GM12878 (cell line): ENCODE data around the gene ITGA8. TPM values are rescaled to one million over a fixed set of nuclear protein-coding genes. Genes with fewer than 3 reads are reported as not detected.

Experiments
- ATAC-seq: fragments of 200-7000 bp; cut with Tn5 transposase; 3 replicates; pipeline ENCODE4 v1.9.1; 2020; ENCODE audit warnings: mild to moderate bottlenecking, moderate library complexity
- BruUV-seq: library from RNA; stranded (reverse); fragments of 400-500 nt; replicated peaks from 2 replicates; lab custom pipeline; 2021; lab: Mats Ljungman, UMichigan
- CTCF ChIA-PET: fragments of 300-600 bp; sonication (Branson Sonifier 250); formaldehyde crosslinking; extraction: SDS; loops from one replicate; lab custom pipeline; 2021; ENCODE audit warnings: inconsistent platforms; lab: Yijun Ruan, JAX
- POLR2A ChIA-PET: fragments of 350-600 bp; formaldehyde crosslinking; extraction: SDS; loops from one replicate; lab custom pipeline; 2021; ENCODE audit warnings: inconsistent platforms; lab: Charles Lee
- RAD21 ChIA-PET: fragments of 300-600 bp; sonication (Branson Sonifier 250); formaldehyde crosslinking; loops from one replicate; lab custom pipeline; 2023; ENCODE audit warnings: antibody characterized with exemption; ENCODE audit not compliant: unreplicated experiment; lab: Charles Lee
- SMC1A ChIA-PET: fragments of 300-600 bp; sonication (Branson Sonifier 250); formaldehyde crosslinking; loops from one replicate; lab custom pipeline; 2023; ENCODE audit not compliant: unreplicated experiment, uncharacterized antibody; lab: Charles Lee
- DNase-seq: peaks from one replicate; pipeline ENCODE4 v3.0.0-alpha.2; 2011; ENCODE audit warnings: low read depth, low spot score
- FAIRE-seq: peaks from 3 replicates; lab custom pipeline; 2011; peaks lifted over from hg19 to GRCh38; lab: Jason Lieb, UNC
- H2AFZ ChIP-seq: 2 replicates; pipeline ENCODE4 v1.6.0; 2011; ENCODE audit warnings: low read depth, low read length, control low read depth; ENCODE audit not compliant: control insufficient read depth
- H3K27ac ChIP-seq: 2 replicates; pipeline ENCODE4 v1.5.1; 2011; ENCODE audit warnings: control low read depth; ENCODE audit not compliant: control insufficient read depth, insufficient read depth
- H3K27me3 ChIP-seq, 2 experiments: replicated peaks in 1 of 2; 2 replicates each; pipeline versions ENCODE4 v1.6.0 to v1.6.1; 2011; ENCODE audit warnings: low read length in 1 of 2; ENCODE audit not compliant: control insufficient read depth in 2 of 2, insufficient read depth in 2 of 2
- H3K36me3 ChIP-seq, 2 experiments: 2 replicates each; pipeline ENCODE4 v1.5.1; 2011; ENCODE audit warnings: low read length in 1 of 2; ENCODE audit not compliant: control insufficient read depth in 2 of 2, insufficient read depth in 2 of 2
- H3K4me1 ChIP-seq: 2 replicates; pipeline ENCODE4 v1.6.1; 2011; ENCODE audit warnings: mild to moderate bottlenecking, low read length, moderate library complexity, mixed read lengths; ENCODE audit not compliant: control insufficient read depth, insufficient read depth
- H3K4me2 ChIP-seq: 2 replicates; pipeline ENCODE4 v1.6.0; 2011; ENCODE audit warnings: control low read depth; ENCODE audit not compliant: control insufficient read depth, insufficient read depth
- H3K4me3 ChIP-seq: fragments of 200-600 bp; sonication (generic); 2 replicates; pipeline ENCODE4 v1.5.1; 2016
- H3K79me2 ChIP-seq: 2 replicates; pipeline ENCODE4 v1.6.0; 2011; ENCODE audit warnings: low read length; ENCODE audit not compliant: control insufficient read depth, insufficient read depth
- H3K9ac ChIP-seq: 2 replicates; pipeline ENCODE4 v1.8.0; 2011; ENCODE audit warnings: low read length, control low read depth, mixed read lengths; ENCODE audit not compliant: control insufficient read depth, insufficient read depth
- H3K9me3 ChIP-seq: replicated peaks from 3 replicates; pipeline ENCODE4 v1.5.1; 2011; ENCODE audit warnings: mild to moderate bottlenecking, low read length; ENCODE audit not compliant: control insufficient read depth, insufficient read depth
- H4K20me1 ChIP-seq: 2 replicates; pipeline ENCODE4 v1.6.0; 2011; ENCODE audit not compliant: control insufficient read depth, insufficient read depth
- ATF3 ChIP-seq: IDR thresholded peaks from 2 replicates; pipeline ENCODE4 v1.6.1; 2011; ENCODE audit warnings: low read depth, mild to moderate bottlenecking, low read length, moderate library complexity, borderline replicate concordance; ENCODE audit errors: extremely low read depth
- ETV6 ChIP-seq, 2 experiments: fragments of 450-650 bp in 1 of 2; IDR thresholded peaks in 1 of 2; conservative IDR thresholded peaks in 1 of 2; 2 replicates each; pipeline ENCODE4 v1.6.1; 2014; ENCODE audit warnings: antibody characterized with exemption in 1 of 2, borderline replicate concordance in 1 of 2, low read depth in 1 of 2, mild to moderate bottlenecking in 1 of 2, moderate library complexity in 1 of 2
- HDGF ChIP-seq: fragments of 450-650 bp; IDR thresholded peaks from 2 replicates; pipeline ENCODE4 v1.6.1; 2016; ENCODE audit warnings: antibody characterized with exemption
- IKZF1 ChIP-seq: fragments of 450-650 bp; conservative IDR thresholded peaks from 2 replicates; pipeline ENCODE4 v1.6.1; 2017; ENCODE audit warnings: antibody characterized with exemption, mild to moderate bottlenecking
- IRF5 ChIP-seq: fragments of 450-650 bp; IDR thresholded peaks from 2 replicates; pipeline ENCODE4 v1.6.1; 2017; ENCODE audit warnings: borderline replicate concordance
- MXI1 ChIP-seq: fragments of 150-350 bp; IDR thresholded peaks from 2 replicates; pipeline ENCODE4 v1.6.1; 2011; ENCODE audit warnings: low read depth, mild to moderate bottlenecking, inconsistent platforms, low read length, improper control_type of control experiment
- NR2C2 ChIP-seq: IDR thresholded peaks from 2 replicates; pipeline ENCODE4 v1.6.1; 2011; ENCODE audit warnings: borderline replicate concordance, low read depth; ENCODE audit not compliant: control insufficient read depth, insufficient read length
- RCOR1 ChIP-seq: conservative IDR thresholded peaks from 2 replicates; pipeline ENCODE4 v1.6.1; 2012; ENCODE audit warnings: low read depth, low read length, improper control_type of control experiment
- SREBF2 ChIP-seq: IDR thresholded peaks from 2 replicates; pipeline ENCODE4 v1.6.1; 2012; ENCODE audit warnings: mild to moderate bottlenecking, low read length
- SUPT20H ChIP-seq: IDR thresholded peaks from 2 replicates; pipeline ENCODE4 v1.6.1; 2011; ENCODE audit warnings: low read depth, mild to moderate bottlenecking, low read length, moderate library complexity, borderline replicate concordance; ENCODE audit not compliant: control insufficient read depth
- TCF12 ChIP-seq: IDR thresholded peaks from 2 replicates; pipeline ENCODE4 v1.6.1; 2011; ENCODE audit warnings: low read depth, mild to moderate bottlenecking, low read length
- TCF7 ChIP-seq: IDR thresholded peaks from 2 replicates; pipeline ENCODE4 v1.6.1; 2014; ENCODE audit warnings: antibody characterized with exemption, borderline replicate concordance
- USF1 ChIP-seq: IDR thresholded peaks from 2 replicates; pipeline ENCODE4 v1.6.1; 2011; ENCODE audit warnings: borderline replicate concordance, low read depth, mild to moderate bottlenecking, moderate library complexity, mixed read lengths, low read length; ENCODE audit not compliant: insufficient read depth; ENCODE audit errors: extremely low read length
- WGBS: methylation state at CpG from one replicate; pipeline ENCODE4 v1.1.6; 2016; ENCODE audit warnings: low lambda C conversion rate; ENCODE audit not compliant: insufficient replicate concordance, insufficient coverage; ENCODE audit errors: missing lambda C conversion rate; 5-methylcytosine and 5-hydroxymethylcytosine counted together
- in situ Hi-C: fragments of 300-500 bp; cut with MboI; formaldehyde crosslinking; loops from 9 replicates; pipeline ENCODE4 v1.14.3; 2018; ENCODE audit warnings: mixed read lengths
- intact Hi-C: fragments of 100-400 bp; cut with micrococcal nuclease; formaldehyde crosslinking; loops from one replicate; pipeline ENCODE4 v1.14.2; 2022; ENCODE audit not compliant: unreplicated experiment
- polyA plus RNA-seq, 11 experiments: library from polyadenylated mRNA; depleted of rRNA in 4 of 11; unstranded in 6 of 11; stranded (reverse) in 5 of 11; fragments of >200 nt; fragmentation: Nextera tagmentation in 4 of 11; fragmentation: Illumina TruSeq in 1 of 11; extraction: Ambion mirVana in 4 of 11; extraction: Trizol in 1 of 11; gene quantifications; 1 replicate in 1 of 11; 2 replicates in 10 of 11; pipeline versions ENCODE4 v1.2.1 to v1.2.3, GENCODE V29; 2011 to 2016; ENCODE audit warnings: inconsistent platforms in 2 of 11, missing spikeins in 2 of 11, low read depth in 1 of 11
- total RNA-seq, 4 experiments: library from RNA; depleted of rRNA in 3 of 4; stranded (reverse); fragments of >200 nt in 3 of 4; fragmentation: Illumina TruSeq in 1 of 4; extraction: Trizol in 1 of 4; gene quantifications; 2 replicates each; pipeline versions ENCODE4 v1.2.1 to v1.2.3, GENCODE V29; 2013 to 2021
- TF ChIP-seq, protein P1 (sequence below): fragments of 150-350 bp; IDR thresholded peaks from 2 replicates; pipeline ENCODE4 v1.6.1; 2016; ENCODE audit warnings: low read depth, low read length
- TF ChIP-seq, protein P2 (sequence below): fragments of 150-350 bp; IDR thresholded peaks from 2 replicates; pipeline ENCODE4 v1.6.1; 2014; ENCODE audit warnings: mild to moderate bottlenecking, low read depth, low read length

Gene ITGA8
- total and polyA plus RNA-seq, 10 of the 15 experiments (the other 5 are each of a cell fraction or from before 2014, with no cell fraction given), result 0.03 TPM; not detected in 9

DNA sequence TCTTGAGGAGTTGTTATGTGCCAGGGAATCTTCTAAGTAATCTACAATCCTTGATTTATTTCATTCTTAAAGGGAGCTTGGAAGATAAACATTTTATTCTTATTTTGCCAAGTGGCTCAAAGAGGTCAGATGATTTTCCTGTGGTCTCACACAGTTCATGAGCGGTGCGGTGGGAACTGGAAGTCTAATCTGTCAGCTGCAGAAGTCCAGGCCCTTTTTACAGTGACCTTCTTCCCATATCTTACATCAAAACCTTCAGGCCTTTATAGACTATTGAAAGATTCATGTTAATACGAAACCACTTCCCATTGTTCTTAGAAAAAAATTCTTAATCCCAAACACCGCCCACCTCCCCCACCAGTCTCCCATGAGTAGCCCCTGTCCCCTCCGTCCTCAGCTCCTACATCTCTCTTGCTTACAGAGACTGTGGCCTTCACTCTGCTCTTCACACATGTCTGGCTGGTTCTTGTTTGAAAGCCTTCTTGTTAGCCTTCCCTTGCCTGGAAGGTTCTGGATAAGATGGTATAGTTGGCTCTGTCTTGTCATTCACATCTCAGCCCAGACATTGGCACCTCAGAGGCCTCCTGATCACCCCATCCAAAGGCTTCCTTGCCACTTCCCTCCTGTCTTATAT, 61.5 kb downstream of the ITGA8 start:
- TF ChIP-seq NR2C2, result no peak
- TF ChIP-seq HDGF, result no peak
- no peak for TF ChIP-seq USF1
- no peak for TF ChIP-seq IKZF1
- no peak for TF ChIP-seq TCF12
- TF ChIP-seq, protein P1, sequence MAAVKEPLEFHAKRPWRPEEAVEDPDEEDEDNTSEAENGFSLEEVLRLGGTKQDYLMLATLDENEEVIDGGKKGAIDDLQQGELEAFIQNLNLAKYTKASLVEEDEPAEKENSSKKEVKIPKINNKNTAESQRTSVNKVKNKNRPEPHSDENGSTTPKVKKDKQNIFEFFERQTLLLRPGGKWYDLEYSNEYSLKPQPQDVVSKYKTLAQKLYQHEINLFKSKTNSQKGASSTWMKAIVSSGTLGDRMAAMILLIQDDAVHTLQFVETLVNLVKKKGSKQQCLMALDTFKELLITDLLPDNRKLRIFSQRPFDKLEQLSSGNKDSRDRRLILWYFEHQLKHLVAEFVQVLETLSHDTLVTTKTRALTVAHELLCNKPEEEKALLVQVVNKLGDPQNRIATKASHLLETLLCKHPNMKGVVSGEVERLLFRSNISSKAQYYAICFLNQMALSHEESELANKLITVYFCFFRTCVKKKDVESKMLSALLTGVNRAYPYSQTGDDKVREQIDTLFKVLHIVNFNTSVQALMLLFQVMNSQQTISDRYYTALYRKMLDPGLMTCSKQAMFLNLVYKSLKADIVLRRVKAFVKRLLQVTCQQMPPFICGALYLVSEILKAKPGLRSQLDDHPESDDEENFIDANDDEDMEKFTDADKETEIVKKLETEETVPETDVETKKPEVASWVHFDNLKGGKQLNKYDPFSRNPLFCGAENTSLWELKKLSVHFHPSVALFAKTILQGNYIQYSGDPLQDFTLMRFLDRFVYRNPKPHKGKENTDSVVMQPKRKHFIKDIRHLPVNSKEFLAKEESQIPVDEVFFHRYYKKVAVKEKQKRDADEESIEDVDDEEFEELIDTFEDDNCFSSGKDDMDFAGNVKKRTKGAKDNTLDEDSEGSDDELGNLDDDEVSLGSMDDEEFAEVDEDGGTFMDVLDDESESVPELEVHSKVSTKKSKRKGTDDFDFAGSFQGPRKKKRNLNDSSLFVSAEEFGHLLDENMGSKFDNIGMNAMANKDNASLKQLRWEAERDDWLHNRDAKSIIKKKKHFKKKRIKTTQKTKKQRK, result no peak
- no peak for TF ChIP-seq RCOR1
- no peak for TF ChIP-seq ATF3
- no peak for TF ChIP-seq SREBF2
- TF ChIP-seq, protein P2, sequence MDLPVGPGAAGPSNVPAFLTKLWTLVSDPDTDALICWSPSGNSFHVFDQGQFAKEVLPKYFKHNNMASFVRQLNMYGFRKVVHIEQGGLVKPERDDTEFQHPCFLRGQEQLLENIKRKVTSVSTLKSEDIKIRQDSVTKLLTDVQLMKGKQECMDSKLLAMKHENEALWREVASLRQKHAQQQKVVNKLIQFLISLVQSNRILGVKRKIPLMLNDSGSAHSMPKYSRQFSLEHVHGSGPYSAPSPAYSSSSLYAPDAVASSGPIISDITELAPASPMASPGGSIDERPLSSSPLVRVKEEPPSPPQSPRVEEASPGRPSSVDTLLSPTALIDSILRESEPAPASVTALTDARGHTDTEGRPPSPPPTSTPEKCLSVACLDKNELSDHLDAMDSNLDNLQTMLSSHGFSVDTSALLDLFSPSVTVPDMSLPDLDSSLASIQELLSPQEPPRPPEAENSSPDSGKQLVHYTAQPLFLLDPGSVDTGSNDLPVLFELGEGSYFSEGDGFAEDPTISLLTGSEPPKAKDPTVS, result no peak
- TF ChIP-seq SUPT20H, result no peak
- TF ChIP-seq TCF7, result no peak
- no peak for TF ChIP-seq ETV6 (conservative IDR thresholded peaks at IDR 0.05 in 1 of 2, IDR thresholded peaks at IDR 0.05 in 1 of 2; ENCODE audit: borderline replicate concordance in 1 of 2, low read depth in 1 of 2)
- no peak for TF ChIP-seq IRF5
- no peak for TF ChIP-seq MXI1
- no peaks in the 10 kb centered on the region for H3K9me3 ChIP-seq
- DNase-seq, result no peak
- no peaks in the 10 kb centered on the region for H4K20me1 ChIP-seq
- no peaks in the 10 kb centered on the region for H3K36me3 ChIP-seq
- CTCF ChIA-PET, result interaction anchor here (1.2 kb wide), 1 partner anchor 24 kb away, joined by 3 read pairs; no protein-coding TSS in a partner anchor
- intact Hi-C loops, result no loop called here
- WGBS, result 33% methylated on average over 5 of the region's 5 CpGs
- H3K27ac ChIP-seq, result no peak overlapping the region
- SMC1A ChIA-PET, result no interaction called here
- H3K4me3 ChIP-seq, result no peak overlapping the region
- H3K9ac ChIP-seq, result no peak overlapping the region
- BruUV-seq, result no TSS peak
- no peak overlapping the region for H2AFZ ChIP-seq
- H3K4me1 ChIP-seq, result no peaks in the 10 kb centered on the region
- in situ Hi-C loops, result no loop called here
- no peaks in the 10 kb centered on the region for H3K79me2 ChIP-seq
- RAD21 ChIA-PET, result no interaction called here
- no peak for FAIRE-seq
- H3K27me3 ChIP-seq, result no peaks in the 10 kb centered on the region; a peak in 1 of 4 replicates
- POLR2A ChIA-PET, result no interaction called here
- no peak overlapping the region for H3K4me2 ChIP-seq
- ATAC-seq, result no peak
